CD14-positive monocyte (primary cell): ENCODE measurements around the gene AMBP. TPM values are rescaled to one million over a fixed set of nuclear protein-coding genes. Genes with fewer than 3 reads are reported as not detected.

Experiments
- DNase-seq, 3 donors: peaks; one replicate each; pipeline ENCODE4 v3.0.0-alpha.2; 2011 to 2022
- H2AFZ ChIP-seq: 2 replicates; pipeline ENCODE4 v1.6.0; 2012; ENCODE audit warnings: mild to moderate bottlenecking, low read depth, low read length, inconsistent platforms; ENCODE audit not compliant: insufficient read depth, poor library complexity, severe bottlenecking
- H3K27ac ChIP-seq, 2 donors: 1 replicate in 1 of 2; 2 replicates in 1 of 2; pipeline ENCODE4 v1.5.1; 2012 to 2013; ENCODE audit warnings: low read length in 2 of 2, control low read depth in 1 of 2, inconsistent platforms in 1 of 2, low read depth in 1 of 2, mild to moderate bottlenecking in 1 of 2
- H3K27me3 ChIP-seq, 2 donors: one replicate each; pipeline versions ENCODE4 v1.6.0 to v1.6.1; 2011 to 2013; ENCODE audit warnings: low read length in 2 of 2; ENCODE audit not compliant: control insufficient read depth in 2 of 2, insufficient read depth in 2 of 2
- H3K36me3 ChIP-seq, 2 donors: replicated peaks in 1 of 2; 1 replicate in 1 of 2; 2 replicates in 1 of 2; pipeline versions ENCODE4 v1.5.1 to v1.6.1; 2012 to 2013; ENCODE audit warnings: low read length in 2 of 2, control low read depth in 1 of 2, inconsistent platforms in 1 of 2, mild to moderate bottlenecking in 1 of 2; ENCODE audit not compliant: insufficient read depth in 2 of 2, control insufficient read depth in 1 of 2
- H3K4me1 ChIP-seq, 2 donors: 1 replicate in 1 of 2; 2 replicates in 1 of 2; pipeline versions ENCODE4 v1.5.1 to v1.6.1; 2012 to 2013; ENCODE audit warnings: low read length in 2 of 2, control low read depth in 1 of 2, inconsistent platforms in 1 of 2, mild to moderate bottlenecking in 1 of 2, moderate library complexity in 1 of 2; ENCODE audit not compliant: insufficient read depth in 2 of 2, control insufficient read depth in 1 of 2
- H3K4me2 ChIP-seq: replicated peaks from 2 replicates; pipeline ENCODE3; 2012; ENCODE audit warnings: low read length, moderate library complexity, mild to moderate bottlenecking; ENCODE audit not compliant: poor library complexity, severe bottlenecking; ENCODE audit errors: extremely low read depth
- H3K4me3 ChIP-seq, 3 experiments: fragments of 200-600 bp in 1 of 3; sonication (generic) in 1 of 3; replicated peaks in 1 of 3; 1 replicate in 2 of 3; 2 replicates in 1 of 3; pipeline ENCODE4 v1.5.1; 2011 to 2013; ENCODE audit warnings: low read length in 3 of 3, mild to moderate bottlenecking in 3 of 3, control low read depth in 2 of 3, low read depth in 2 of 3, inconsistent platforms in 1 of 3, moderate library complexity in 1 of 3
- H3K79me2 ChIP-seq: 2 replicates; pipeline ENCODE4 v1.6.0; 2012; ENCODE audit warnings: mild to moderate bottlenecking, control low read depth, inconsistent platforms, low read length, moderate library complexity; ENCODE audit not compliant: insufficient read depth
- H3K9ac ChIP-seq: 2 replicates; pipeline ENCODE4 v1.6.0; 2017; ENCODE audit warnings: low read length, mild to moderate bottlenecking; ENCODE audit not compliant: insufficient read depth, poor library complexity, severe bottlenecking
- H3K9me3 ChIP-seq, 2 donors: replicated peaks in 1 of 2; 1 replicate in 1 of 2; 2 replicates in 1 of 2; pipeline versions ENCODE4 v1.5.1 to v1.6.1; 2012 to 2013; ENCODE audit warnings: low read length in 2 of 2, control low read depth in 1 of 2; ENCODE audit not compliant: control insufficient read depth in 1 of 2, insufficient read depth in 1 of 2
- H4K20me1 ChIP-seq: 2 replicates; pipeline ENCODE4 v1.6.0; 2012; ENCODE audit warnings: mild to moderate bottlenecking, low read length, control low read depth, moderate library complexity; ENCODE audit not compliant: insufficient read depth
- H3K27ac Mint-ChIP-seq, 7 donors: one replicate each; pipeline ENCODE4 v1.8.0; 2020; ENCODE audit warnings: mild to moderate bottlenecking in 7 of 7, mixed read lengths in 7 of 7, moderate library complexity in 6 of 7, inconsistent platforms in 2 of 7
- H3K27me3 Mint-ChIP-seq, 3 donors: one replicate each; pipeline ENCODE4 v1.8.0; 2021 to 2022; ENCODE audit warnings: low read depth in 3 of 3, mild to moderate bottlenecking in 3 of 3, mixed read lengths in 3 of 3, moderate library complexity in 3 of 3, inconsistent platforms in 1 of 3
- H3K36me3 Mint-ChIP-seq, 2 donors: one replicate each; pipeline ENCODE4 v1.8.0; 2020; ENCODE audit warnings: mixed read lengths in 2 of 2, inconsistent platforms in 1 of 2, mild to moderate bottlenecking in 1 of 2
- H3K4me1 Mint-ChIP-seq: one replicate; pipeline ENCODE4 v1.8.0; 2020; ENCODE audit warnings: mild to moderate bottlenecking, mixed read lengths
- H3K4me3 Mint-ChIP-seq, 2 donors: one replicate each; pipeline ENCODE4 v1.8.0; 2020; ENCODE audit warnings: mild to moderate bottlenecking in 2 of 2, mixed read lengths in 2 of 2, moderate library complexity in 1 of 2
- H3K9me3 Mint-ChIP-seq, 7 donors: one replicate each; pipeline ENCODE4 v1.8.0; 2020 to 2022; ENCODE audit warnings: mixed read lengths in 7 of 7, mild to moderate bottlenecking in 6 of 7, moderate library complexity in 6 of 7, inconsistent platforms in 2 of 7
- CTCF ChIP-seq: fragments of 200-600 bp; IDR thresholded peaks from one replicate; pipeline ENCODE4 v1.8.0; 2022; ENCODE audit warnings: antibody characterized with exemption, mild to moderate bottlenecking
- WGBS: methylation state at CpG from one replicate; pipeline ENCODE4 v1.1.5; 2013; ENCODE audit warnings: missing lambda C conversion rate; ENCODE audit not compliant: insufficient coverage; 5-methylcytosine and 5-hydroxymethylcytosine counted together
- intact Hi-C, 2 donors: fragments of 100-400 bp; cut with micrococcal nuclease; formaldehyde crosslinking; loops; one replicate each; pipeline versions ENCODE4 v1.15.0 to v1.15.1; 2023
- polyA plus RNA-seq, 3 donors: library from polyadenylated mRNA; depleted of rRNA in 1 of 3; unstranded in 2 of 3; stranded (reverse) in 1 of 3; fragments of 300-500 nt in 2 of 3; fragments of >200 nt in 1 of 3; fragmentation: Illumina TruSeq in 2 of 3; gene quantifications; 1 replicate in 2 of 3; 2 replicates in 1 of 3; pipeline ENCODE4 v1.2.3, GENCODE V29; 2012 to 2021

AMBP gene
- polyA plus RNA-seq, 3 donors, result not detected

DNA sequence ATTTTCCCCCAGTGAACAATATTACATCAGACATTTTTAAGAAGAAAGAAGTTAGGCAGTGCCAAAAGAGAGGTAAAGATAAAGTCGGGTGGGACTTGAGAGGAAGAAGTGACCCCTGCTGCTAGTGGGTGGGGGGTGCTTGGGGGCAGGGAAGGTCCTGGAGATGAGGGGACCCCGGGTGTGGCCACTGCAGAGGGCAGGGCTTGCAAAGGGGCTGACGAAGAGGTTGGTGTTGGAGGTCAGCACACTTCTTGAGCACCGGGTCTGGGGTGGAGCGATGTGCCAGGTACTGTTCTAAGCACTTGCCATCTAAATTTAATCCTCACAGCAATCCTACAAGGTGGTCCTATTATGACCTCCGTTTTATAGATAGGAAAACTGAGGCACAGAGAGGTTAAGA is 62.0 kb downstream of the AMBP start:
- H3K36me3 Mint-ChIP-seq, result peaks cover 29 to 32% of the 10 kb centered on the region in 2 donors
- Histone ChIP-seq H4K20me1 (no peaks in the 10 kb centered on the region), H2AFZ (no peak overlapping the region), H3K36me3 (peaks cover 6 to 20% of the 10 kb centered on the region in 2 donors), H3K9me3 (no peaks in the 10 kb centered on the region), H3K79me2 (no peaks in the 10 kb centered on the region), H3K27me3 (no peaks in the 10 kb centered on the region), H3K4me1 (peaks cover 0 to 2% of the 10 kb centered on the region in 2 donors), H3K9ac (no peak overlapping the region), H3K4me3 (no peak overlapping the region), H3K27ac (no peak overlapping the region), H3K4me2 (no peak overlapping the region)
- peaks cover 0 to 3% (median 2%) of the 10 kb centered on the region in 7 donors for H3K9me3 Mint-ChIP-seq
- H3K27ac Mint-ChIP-seq, result peak overlapping the region in 1 of 7 donors; percentile 8
- DNase-seq, result no peak
- 76% methylated on average over 2 of the region's 6 CpGs for WGBS
- intact Hi-C loops, result no loop called here
- no peak for TF ChIP-seq CTCF
- H3K4me1 Mint-ChIP-seq, result peaks cover 1% of the 10 kb centered on the region
- H3K27me3 Mint-ChIP-seq, result no peaks in the 10 kb centered on the region
- H3K4me3 Mint-ChIP-seq, result no peak overlapping the region

- Histone ChIP-seq H3K4me1 (no peaks in the 10 kb centered on the region), H3K79me2 (no peaks in the 10 kb centered on the region), H4K20me1 (no peaks in the 10 kb centered on the region), H3K36me3 (peaks cover 6 to 20% of the 10 kb centered on the region in 2 donors), H3K27me3 (no peaks in the 10 kb centered on the region), H3K9ac (no peak overlapping the region), H3K27ac (no peak overlapping the region), H3K9me3 (no peaks in the 10 kb centered on the region), H2AFZ (no peak overlapping the region), H3K4me3 (no peak overlapping the region), H3K4me2 (no peak overlapping the region)
- no peak for DNase-seq
- H3K27me3 Mint-ChIP-seq, result no peaks in the 10 kb centered on the region
- H3K4me1 Mint-ChIP-seq, result no peaks in the 10 kb centered on the region
- no peak overlapping the region for H3K4me3 Mint-ChIP-seq
- WGBS, result 100% methylated on average over 2 of the region's 2 CpGs
- TF ChIP-seq CTCF, result no peak
- intact Hi-C loops, result no loop called here
- H3K36me3 Mint-ChIP-seq, result peaks cover 30 to 32% of the 10 kb centered on the region in 2 donors
- H3K27ac Mint-ChIP-seq, result no peak overlapping the region
- peaks cover 0 to 3% (median 2%) of the 10 kb centered on the region in 7 donors for H3K9me3 Mint-ChIP-seq
Observed at GRCh38 chr9:114015607-114016006, 62.5 kb downstream of the AMBP start.
